Measurements from ENCODE around the gene HAUS7.

DNA sequence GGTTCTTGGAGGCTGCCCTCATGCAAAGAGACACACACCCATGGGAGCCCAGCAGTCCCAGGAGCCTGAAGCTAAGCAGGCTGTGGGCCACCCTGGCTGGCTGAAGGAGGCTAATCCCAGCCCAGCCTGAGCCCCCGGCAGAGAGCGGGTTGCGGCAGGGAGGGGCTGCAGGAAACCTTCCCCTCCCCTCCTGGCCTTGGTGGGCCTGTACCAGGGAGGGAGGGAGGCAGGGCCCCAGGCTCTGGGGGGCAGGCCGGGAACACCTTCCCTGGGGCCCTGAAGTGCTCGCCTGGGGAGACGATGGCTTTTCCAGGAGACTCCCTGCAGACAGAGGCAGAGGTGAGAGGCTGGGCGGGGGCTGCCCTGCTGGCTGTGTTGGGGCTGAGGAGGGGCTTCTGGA is 28.1 kb upstream of the HAUS7 start:
- no peak for TF ChIP-seq POLR2A (IDR thresholded peaks at IDR 0.05)
- TF ChIP-seq, protein P1, sequence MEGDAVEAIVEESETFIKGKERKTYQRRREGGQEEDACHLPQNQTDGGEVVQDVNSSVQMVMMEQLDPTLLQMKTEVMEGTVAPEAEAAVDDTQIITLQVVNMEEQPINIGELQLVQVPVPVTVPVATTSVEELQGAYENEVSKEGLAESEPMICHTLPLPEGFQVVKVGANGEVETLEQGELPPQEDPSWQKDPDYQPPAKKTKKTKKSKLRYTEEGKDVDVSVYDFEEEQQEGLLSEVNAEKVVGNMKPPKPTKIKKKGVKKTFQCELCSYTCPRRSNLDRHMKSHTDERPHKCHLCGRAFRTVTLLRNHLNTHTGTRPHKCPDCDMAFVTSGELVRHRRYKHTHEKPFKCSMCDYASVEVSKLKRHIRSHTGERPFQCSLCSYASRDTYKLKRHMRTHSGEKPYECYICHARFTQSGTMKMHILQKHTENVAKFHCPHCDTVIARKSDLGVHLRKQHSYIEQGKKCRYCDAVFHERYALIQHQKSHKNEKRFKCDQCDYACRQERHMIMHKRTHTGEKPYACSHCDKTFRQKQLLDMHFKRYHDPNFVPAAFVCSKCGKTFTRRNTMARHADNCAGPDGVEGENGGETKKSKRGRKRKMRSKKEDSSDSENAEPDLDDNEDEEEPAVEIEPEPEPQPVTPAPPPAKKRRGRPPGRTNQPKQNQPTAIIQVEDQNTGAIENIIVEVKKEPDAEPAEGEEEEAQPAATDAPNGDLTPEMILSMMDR (IDR thresholded peaks at IDR 0.05): no peak
